ENCODE measurements around the gene RNASEH1. TPM values are rescaled to one million over a fixed set of nuclear protein-coding genes. Genes with fewer than 3 reads are reported as not detected.

RNASEH1 gene
- total and polyA plus RNA-seq, 10 of the 15 experiments (the other 5 are each of a cell fraction or from before 2014, with no cell fraction given) = 18.2 to 68.5 (median 28.2) TPM

GRCh38 chr2:3533836-3534235, 24.3 kb downstream of the RNASEH1 start:
- Histone ChIP-seq H3K9ac (ENCODE audit: control insufficient read depth, insufficient read depth, low read length) (no peak overlapping the region), H3K27me3 (replicated peaks in 1 of 2; ENCODE audit: control insufficient read depth in 2 of 2, insufficient read depth in 2 of 2, low read length in 1 of 2) (no peaks in the 10 kb centered on the region), H4K20me1 (ENCODE audit: control insufficient read depth, insufficient read depth) (no peaks in the 10 kb centered on the region), H2AFZ (ENCODE audit: control insufficient read depth, low read depth, low read length) (no peak overlapping the region), H3K79me2 (ENCODE audit: control insufficient read depth, insufficient read depth, low read length) (no peaks in the 10 kb centered on the region), H3K4me2 (ENCODE audit: control insufficient read depth, insufficient read depth) (no peak overlapping the region), H3K4me3 (no peak overlapping the region), H3K9me3 (replicated peaks; ENCODE audit: control insufficient read depth, insufficient read depth, low read length) (no peaks in the 10 kb centered on the region; the same call in 2 of the 3 replicates), H3K4me1 (ENCODE audit: control insufficient read depth, insufficient read depth, low read length) (no peaks in the 10 kb centered on the region), H3K27ac (ENCODE audit: control insufficient read depth, insufficient read depth) (no peak overlapping the region), H3K36me3 (ENCODE audit: control insufficient read depth in 2 of 2, insufficient read depth in 2 of 2, low read length in 1 of 2) (no peaks in the 10 kb centered on the region; a peak in 1 of 4 replicates)
- no peak for DNase-seq (ENCODE audit: low read depth, low spot score)
- ATAC-seq = no peak
- SMC1A ChIA-PET (ENCODE audit: uncharacterized antibody, unreplicated experiment) = no interaction called here
- intact Hi-C loops (cut with micrococcal nuclease; ENCODE audit: unreplicated experiment) (no loop called here), in situ Hi-C loops (cut with MboI) (no loop called here)
- POLR2A ChIA-PET = no interaction called here
- 71% methylated on average over 6 of the region's 6 CpGs for WGBS (ENCODE audit: insufficient coverage, insufficient replicate concordance, low lambda C conversion rate, missing lambda C conversion rate)
- no TSS peak for BruUV-seq (replicated peaks)
- CTCF ChIA-PET = no interaction called here
- TF ChIP-seq STAT1 (conservative IDR thresholded peaks at IDR 0.05) (no peak), FOS (IDR thresholded peaks at IDR 0.05; ENCODE audit: borderline replicate concordance, extremely low read depth, insufficient read length) (no peak), MYC (IDR thresholded peaks at IDR 0.05; ENCODE audit: insufficient read depth, insufficient read length, insufficient replicate concordance, low read length, severe bottlenecking) (no peak), MXI1 (IDR thresholded peaks at IDR 0.05; ENCODE audit: low read depth, low read length) (no peak), JUNB (IDR thresholded peaks at IDR 0.05) (no peak), RBBP5 (conservative IDR thresholded peaks at IDR 0.05) (no peak), SUPT20H (IDR thresholded peaks at IDR 0.05; ENCODE audit: borderline replicate concordance, control insufficient read depth, low read depth, low read length) (no peak), BRCA1 (IDR thresholded peaks at IDR 0.05; ENCODE audit: low read depth, low read length) (no peak)
- RAD21 ChIA-PET (ENCODE audit: unreplicated experiment) = no interaction called here
- FAIRE-seq = no peak

GRCh38 chr2:3532941-3533340, 25.2 kb downstream of the RNASEH1 start:
- FAIRE-seq (no peak), ATAC-seq (no peak), DNase-seq (ENCODE audit: low read depth, low spot score) (no peak)
- ChIA-PET RAD21 (ENCODE audit: unreplicated experiment) (no interaction called here), SMC1A (ENCODE audit: uncharacterized antibody, unreplicated experiment) (no interaction called here), CTCF (no interaction called here), POLR2A (no interaction called here)
- Histone ChIP-seq H3K27me3 (replicated peaks in 1 of 2; ENCODE audit: control insufficient read depth in 2 of 2, insufficient read depth in 2 of 2, low read length in 1 of 2) (no peaks in the 10 kb centered on the region), H3K4me2 (ENCODE audit: control insufficient read depth, insufficient read depth) (no peak overlapping the region), H3K79me2 (ENCODE audit: control insufficient read depth, insufficient read depth, low read length) (no peaks in the 10 kb centered on the region), H3K36me3 (ENCODE audit: control insufficient read depth in 2 of 2, insufficient read depth in 2 of 2, low read length in 1 of 2) (no peaks in the 10 kb centered on the region; a peak in 1 of 4 replicates), H3K9ac (ENCODE audit: control insufficient read depth, insufficient read depth, low read length) (no peak overlapping the region), H3K4me1 (ENCODE audit: control insufficient read depth, insufficient read depth, low read length) (no peaks in the 10 kb centered on the region), H3K27ac (ENCODE audit: control insufficient read depth, insufficient read depth) (no peak overlapping the region), H4K20me1 (ENCODE audit: control insufficient read depth, insufficient read depth) (no peaks in the 10 kb centered on the region), H2AFZ (ENCODE audit: control insufficient read depth, low read depth, low read length) (no peak overlapping the region), H3K4me3 (no peak overlapping the region), H3K9me3 (replicated peaks; ENCODE audit: control insufficient read depth, insufficient read depth, low read length) (no peaks in the 10 kb centered on the region; the same call in 2 of the 3 replicates)
- TF ChIP-seq ATF7 (IDR thresholded peaks at IDR 0.05; ENCODE audit: low read depth) (no peak), WRNIP1 (IDR thresholded peaks at IDR 0.05; ENCODE audit: borderline replicate concordance, low read depth, low read length) (no peak), RELA (IDR thresholded peaks at IDR 0.05; ENCODE audit: borderline replicate concordance, partially characterized antibody) (no peak), TBL1XR1 (IDR thresholded peaks at IDR 0.05; ENCODE audit: low read depth, low read length) (no peak), SMAD5 (IDR thresholded peaks at IDR 0.05; ENCODE audit: low read depth) (no peak), YBX1 (IDR thresholded peaks at IDR 0.05) (no peak)
- intact Hi-C loops (cut with micrococcal nuclease; ENCODE audit: unreplicated experiment) (no loop called here), in situ Hi-C loops (cut with MboI) (no loop called here)
- WGBS (ENCODE audit: insufficient coverage, insufficient replicate concordance, low lambda C conversion rate, missing lambda C conversion rate) = 96% methylated on average over 12 of the region's 12 CpGs
- BruUV-seq (replicated peaks) = no TSS peak
